Neural cell (in vitro differentiated cells): ENCODE data around the gene PPP1R13B.

Source experiments
- EZH2 ChIP-seq: fragments of 200-600, 300-800 bp; shearing (Covaris generic), sonication (generic); IDR thresholded peaks from 2 replicates; pipeline ENCODE4 v1.6.1; 2014; ENCODE audit warnings: antibody characterized with exemption, low read length, borderline replicate concordance, mild to moderate bottlenecking; ENCODE audit not compliant: insufficient read depth, poor library complexity, severe bottlenecking
- MXI1 ChIP-seq: fragments of 450-650 bp; conservative IDR thresholded peaks from 2 replicates; pipeline ENCODE4 v1.6.1; 2014; ENCODE audit warnings: antibody characterized with exemption, mild to moderate bottlenecking; ENCODE audit not compliant: poor library complexity, severe bottlenecking
- POLR2AphosphoS5 ChIP-seq: IDR thresholded peaks from 2 replicates; pipeline ENCODE4 v1.6.1; 2012
- RAD21 ChIP-seq: fragments of 450-650 bp; conservative IDR thresholded peaks from 2 replicates; pipeline ENCODE4 v1.6.1; 2014; ENCODE audit warnings: antibody characterized with exemption, mild to moderate bottlenecking, moderate library complexity
- SMC3 ChIP-seq: fragments of 450-650 bp; conservative IDR thresholded peaks from 2 replicates; pipeline ENCODE4 v1.6.1; 2014; ENCODE audit warnings: antibody characterized with exemption, mild to moderate bottlenecking, moderate library complexity; ENCODE audit not compliant: poor library complexity
- TAF1 ChIP-seq: IDR thresholded peaks from 2 replicates; pipeline ENCODE4 v1.6.1; 2012; ENCODE audit warnings: low read depth
- TF ChIP-seq, protein P1 (sequence below): IDR thresholded peaks from 2 replicates; pipeline ENCODE4 v1.6.1; 2012; ENCODE audit warnings: borderline replicate concordance
- TF ChIP-seq, protein P2 (sequence below): fragments of 450-650 bp; IDR thresholded peaks from 2 replicates; pipeline ENCODE4 v1.5.1; 2014; ENCODE audit warnings: antibody characterized with exemption, mild to moderate bottlenecking, moderate library complexity; ENCODE audit not compliant: poor library complexity, severe bottlenecking

DNA sequence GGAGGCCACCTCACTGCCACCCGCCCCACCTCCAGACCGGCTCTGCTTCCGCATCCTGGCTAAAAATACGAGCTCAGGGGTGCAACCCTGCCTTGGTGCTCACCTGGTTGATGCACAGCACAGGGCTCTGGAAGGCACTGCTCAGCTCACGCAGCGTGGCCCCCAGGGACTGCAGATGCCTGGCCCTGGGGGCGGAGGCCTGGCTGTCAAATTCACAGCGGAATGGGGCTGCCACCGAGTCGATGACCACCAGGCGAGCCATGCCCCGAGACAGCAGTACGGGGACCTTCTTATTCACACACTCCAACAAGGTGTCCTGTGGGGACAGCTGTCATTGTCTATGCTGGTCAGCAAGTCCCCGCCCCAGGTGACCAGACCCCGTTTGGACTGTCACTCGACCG is 148.1 kb downstream of the PPP1R13B start:
- TF ChIP-seq, protein P1, sequence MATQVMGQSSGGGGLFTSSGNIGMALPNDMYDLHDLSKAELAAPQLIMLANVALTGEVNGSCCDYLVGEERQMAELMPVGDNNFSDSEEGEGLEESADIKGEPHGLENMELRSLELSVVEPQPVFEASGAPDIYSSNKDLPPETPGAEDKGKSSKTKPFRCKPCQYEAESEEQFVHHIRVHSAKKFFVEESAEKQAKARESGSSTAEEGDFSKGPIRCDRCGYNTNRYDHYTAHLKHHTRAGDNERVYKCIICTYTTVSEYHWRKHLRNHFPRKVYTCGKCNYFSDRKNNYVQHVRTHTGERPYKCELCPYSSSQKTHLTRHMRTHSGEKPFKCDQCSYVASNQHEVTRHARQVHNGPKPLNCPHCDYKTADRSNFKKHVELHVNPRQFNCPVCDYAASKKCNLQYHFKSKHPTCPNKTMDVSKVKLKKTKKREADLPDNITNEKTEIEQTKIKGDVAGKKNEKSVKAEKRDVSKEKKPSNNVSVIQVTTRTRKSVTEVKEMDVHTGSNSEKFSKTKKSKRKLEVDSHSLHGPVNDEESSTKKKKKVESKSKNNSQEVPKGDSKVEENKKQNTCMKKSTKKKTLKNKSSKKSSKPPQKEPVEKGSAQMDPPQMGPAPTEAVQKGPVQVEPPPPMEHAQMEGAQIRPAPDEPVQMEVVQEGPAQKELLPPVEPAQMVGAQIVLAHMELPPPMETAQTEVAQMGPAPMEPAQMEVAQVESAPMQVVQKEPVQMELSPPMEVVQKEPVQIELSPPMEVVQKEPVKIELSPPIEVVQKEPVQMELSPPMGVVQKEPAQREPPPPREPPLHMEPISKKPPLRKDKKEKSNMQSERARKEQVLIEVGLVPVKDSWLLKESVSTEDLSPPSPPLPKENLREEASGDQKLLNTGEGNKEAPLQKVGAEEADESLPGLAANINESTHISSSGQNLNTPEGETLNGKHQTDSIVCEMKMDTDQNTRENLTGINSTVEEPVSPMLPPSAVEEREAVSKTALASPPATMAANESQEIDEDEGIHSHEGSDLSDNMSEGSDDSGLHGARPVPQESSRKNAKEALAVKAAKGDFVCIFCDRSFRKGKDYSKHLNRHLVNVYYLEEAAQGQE: no peak
- TF ChIP-seq EZH2: no peak
- TF ChIP-seq, protein P2, sequence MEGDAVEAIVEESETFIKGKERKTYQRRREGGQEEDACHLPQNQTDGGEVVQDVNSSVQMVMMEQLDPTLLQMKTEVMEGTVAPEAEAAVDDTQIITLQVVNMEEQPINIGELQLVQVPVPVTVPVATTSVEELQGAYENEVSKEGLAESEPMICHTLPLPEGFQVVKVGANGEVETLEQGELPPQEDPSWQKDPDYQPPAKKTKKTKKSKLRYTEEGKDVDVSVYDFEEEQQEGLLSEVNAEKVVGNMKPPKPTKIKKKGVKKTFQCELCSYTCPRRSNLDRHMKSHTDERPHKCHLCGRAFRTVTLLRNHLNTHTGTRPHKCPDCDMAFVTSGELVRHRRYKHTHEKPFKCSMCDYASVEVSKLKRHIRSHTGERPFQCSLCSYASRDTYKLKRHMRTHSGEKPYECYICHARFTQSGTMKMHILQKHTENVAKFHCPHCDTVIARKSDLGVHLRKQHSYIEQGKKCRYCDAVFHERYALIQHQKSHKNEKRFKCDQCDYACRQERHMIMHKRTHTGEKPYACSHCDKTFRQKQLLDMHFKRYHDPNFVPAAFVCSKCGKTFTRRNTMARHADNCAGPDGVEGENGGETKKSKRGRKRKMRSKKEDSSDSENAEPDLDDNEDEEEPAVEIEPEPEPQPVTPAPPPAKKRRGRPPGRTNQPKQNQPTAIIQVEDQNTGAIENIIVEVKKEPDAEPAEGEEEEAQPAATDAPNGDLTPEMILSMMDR: no peak
- no peak for TF ChIP-seq TAF1
- TF ChIP-seq POLR2AphosphoS5: no peak
- TF ChIP-seq RAD21: no peak
- no peak for TF ChIP-seq MXI1
- TF ChIP-seq SMC3: no peak
